Measurements from ENCODE around the gene S100A14. TPM values are rescaled to one million over a fixed set of nuclear protein-coding genes. Genes with fewer than 3 reads are reported as not detected.

Gene S100A14
- total and polyA plus RNA-seq, 2 of the 13 experiments (the other 11 are each of a cell fraction or from before 2014, with no cell fraction given) = 1.4 to 7.7 TPM

DNA sequence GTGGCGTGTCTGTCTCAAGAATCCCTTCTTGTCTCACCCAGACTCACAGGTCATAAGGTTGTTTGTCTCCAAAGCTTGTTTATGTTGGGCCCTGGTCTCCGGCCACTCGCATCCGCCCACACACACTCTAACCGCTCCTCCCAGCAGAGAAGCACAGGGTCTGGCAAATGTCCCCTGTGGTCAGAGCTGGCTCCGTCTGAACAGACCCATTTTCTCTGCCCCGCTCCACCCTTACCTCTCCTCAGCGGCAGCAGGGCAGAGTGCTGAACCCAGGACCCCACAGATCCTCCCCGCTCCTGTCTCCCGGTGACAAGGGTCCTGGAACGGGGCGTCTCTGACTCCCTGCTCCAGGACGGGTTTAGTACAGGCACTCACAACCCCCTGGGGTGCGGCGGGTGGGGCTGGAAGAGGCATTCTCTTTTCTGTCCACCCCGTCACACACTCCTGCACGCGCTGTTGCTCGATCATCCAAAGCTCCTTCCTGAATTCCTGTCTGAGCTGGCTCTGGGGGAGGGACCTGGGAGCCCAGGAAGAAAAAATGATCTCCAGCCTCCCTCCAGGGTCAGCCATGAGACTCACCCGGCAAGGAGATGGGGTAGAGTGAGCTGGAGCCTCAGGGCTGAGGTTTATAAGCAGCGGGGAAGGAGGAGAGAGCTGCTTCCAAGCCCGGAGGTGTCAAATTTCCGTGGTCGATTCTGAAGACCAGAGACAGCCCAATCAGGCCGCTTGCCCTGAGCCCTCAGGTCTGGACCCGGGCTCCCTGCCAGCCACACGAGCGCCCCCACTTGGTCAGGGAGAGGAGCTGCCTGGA lies 11.0 kb upstream of the S100A14 start, which contains the start of gene S100A13 (continued):
- TF ChIP-seq, protein P1, sequence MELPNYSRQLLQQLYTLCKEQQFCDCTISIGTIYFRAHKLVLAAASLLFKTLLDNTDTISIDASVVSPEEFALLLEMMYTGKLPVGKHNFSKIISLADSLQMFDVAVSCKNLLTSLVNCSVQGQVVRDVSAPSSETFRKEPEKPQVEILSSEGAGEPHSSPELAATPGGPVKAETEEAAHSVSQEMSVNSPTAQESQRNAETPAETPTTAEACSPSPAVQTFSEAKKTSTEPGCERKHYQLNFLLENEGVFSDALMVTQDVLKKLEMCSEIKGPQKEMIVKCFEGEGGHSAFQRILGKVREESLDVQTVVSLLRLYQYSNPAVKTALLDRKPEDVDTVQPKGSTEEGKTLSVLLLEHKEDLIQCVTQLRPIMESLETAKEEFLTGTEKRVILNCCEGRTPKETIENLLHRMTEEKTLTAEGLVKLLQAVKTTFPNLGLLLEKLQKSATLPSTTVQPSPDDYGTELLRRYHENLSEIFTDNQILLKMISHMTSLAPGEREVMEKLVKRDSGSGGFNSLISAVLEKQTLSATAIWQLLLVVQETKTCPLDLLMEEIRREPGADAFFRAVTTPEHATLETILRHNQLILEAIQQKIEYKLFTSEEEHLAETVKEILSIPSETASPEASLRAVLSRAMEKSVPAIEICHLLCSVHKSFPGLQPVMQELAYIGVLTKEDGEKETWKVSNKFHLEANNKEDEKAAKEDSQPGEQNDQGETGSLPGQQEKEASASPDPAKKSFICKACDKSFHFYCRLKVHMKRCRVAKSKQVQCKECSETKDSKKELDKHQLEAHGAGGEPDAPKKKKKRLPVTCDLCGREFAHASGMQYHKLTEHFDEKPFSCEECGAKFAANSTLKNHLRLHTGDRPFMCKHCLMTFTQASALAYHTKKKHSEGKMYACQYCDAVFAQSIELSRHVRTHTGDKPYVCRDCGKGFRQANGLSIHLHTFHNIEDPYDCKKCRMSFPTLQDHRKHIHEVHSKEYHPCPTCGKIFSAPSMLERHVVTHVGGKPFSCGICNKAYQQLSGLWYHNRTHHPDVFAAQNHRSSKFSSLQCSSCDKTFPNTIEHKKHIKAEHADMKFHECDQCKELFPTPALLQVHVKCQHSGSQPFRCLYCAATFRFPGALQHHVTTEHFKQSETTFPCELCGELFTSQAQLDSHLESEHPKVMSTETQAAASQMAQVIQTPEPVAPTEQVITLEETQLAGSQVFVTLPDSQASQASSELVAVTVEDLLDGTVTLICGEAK (IDR thresholded peaks at IDR 0.05) = no peak
- TF ChIP-seq, protein P1 (CRISPR knock-in tag; IDR thresholded peaks at IDR 0.05) = no peak
- TF ChIP-seq RFX1 (IDR thresholded peaks at IDR 0.05) = no peak
- TF ChIP-seq ZNF317 (CRISPR knock-in tag; IDR thresholded peaks at IDR 0.05) = no peak
- no peak for TF ChIP-seq ZNF670 (CRISPR knock-in tag; IDR thresholded peaks at IDR 0.05; ENCODE audit: borderline replicate concordance)
- TF ChIP-seq, protein P2, sequence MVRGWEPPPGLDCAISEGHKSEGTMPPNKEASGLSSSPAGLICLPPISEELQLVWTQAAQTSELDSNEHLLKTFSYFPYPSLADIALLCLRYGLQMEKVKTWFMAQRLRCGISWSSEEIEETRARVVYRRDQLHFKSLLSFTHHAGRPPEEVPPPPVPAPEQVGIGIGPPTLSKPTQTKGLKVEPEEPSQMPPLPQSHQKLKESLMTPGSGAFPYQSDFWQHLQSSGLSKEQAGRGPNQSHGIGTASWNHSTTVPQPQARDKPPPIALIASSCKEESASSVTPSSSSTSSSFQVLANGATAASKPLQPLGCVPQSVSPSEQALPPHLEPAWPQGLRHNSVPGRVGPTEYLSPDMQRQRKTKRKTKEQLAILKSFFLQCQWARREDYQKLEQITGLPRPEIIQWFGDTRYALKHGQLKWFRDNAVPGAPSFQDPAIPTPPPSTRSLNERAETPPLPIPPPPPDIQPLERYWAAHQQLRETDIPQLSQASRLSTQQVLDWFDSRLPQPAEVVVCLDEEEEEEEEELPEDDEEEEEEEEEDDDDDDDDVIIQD (CRISPR knock-in tag; IDR thresholded peaks at IDR 0.05; ENCODE audit: low read depth) = no peak
- TF ChIP-seq, protein P3, sequence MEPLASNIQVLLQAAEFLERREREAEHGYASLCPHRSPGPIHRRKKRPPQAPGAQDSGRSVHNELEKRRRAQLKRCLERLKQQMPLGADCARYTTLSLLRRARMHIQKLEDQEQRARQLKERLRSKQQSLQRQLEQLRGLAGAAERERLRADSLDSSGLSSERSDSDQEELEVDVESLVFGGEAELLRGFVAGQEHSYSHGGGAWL (CRISPR knock-in tag; IDR thresholded peaks at IDR 0.05) = 0 out of 2 replicates have a peak, but pooled peaks have one; percentile 61
- TF ChIP-seq RCOR2 (CRISPR knock-in tag; IDR thresholded peaks at IDR 0.05) = no peak
- no peak for TF ChIP-seq LCORL (IDR thresholded peaks at IDR 0.05)
- TF ChIP-seq LCORL (CRISPR knock-in tag; IDR thresholded peaks at IDR 0.05) = peak; percentile 95
- no peak for TF ChIP-seq HNRNPL (IDR thresholded peaks at IDR 0.05; ENCODE audit: low read depth, low read length)
- TF ChIP-seq ZNF678 (CRISPR knock-in tag; IDR thresholded peaks at IDR 0.05) = no peak
- TF ChIP-seq ATF7 (IDR thresholded peaks at IDR 0.05) = no peak
- no peak for TF ChIP-seq ATF7 (CRISPR knock-in tag; IDR thresholded peaks at IDR 0.05)
- no peak for TF ChIP-seq ZNF24 (IDR thresholded peaks at IDR 0.05)
- no peak for TF ChIP-seq MAZ (IDR thresholded peaks at IDR 0.05; ENCODE audit: borderline replicate concordance, low read depth, low read length)
- TF ChIP-seq MAZ (CRISPR knock-in tag; IDR thresholded peaks at IDR 0.05; ENCODE audit: low read depth) = 0 out of 2 replicates have a peak, but pooled peaks have one; percentile 27
- TF ChIP-seq, protein P4, sequence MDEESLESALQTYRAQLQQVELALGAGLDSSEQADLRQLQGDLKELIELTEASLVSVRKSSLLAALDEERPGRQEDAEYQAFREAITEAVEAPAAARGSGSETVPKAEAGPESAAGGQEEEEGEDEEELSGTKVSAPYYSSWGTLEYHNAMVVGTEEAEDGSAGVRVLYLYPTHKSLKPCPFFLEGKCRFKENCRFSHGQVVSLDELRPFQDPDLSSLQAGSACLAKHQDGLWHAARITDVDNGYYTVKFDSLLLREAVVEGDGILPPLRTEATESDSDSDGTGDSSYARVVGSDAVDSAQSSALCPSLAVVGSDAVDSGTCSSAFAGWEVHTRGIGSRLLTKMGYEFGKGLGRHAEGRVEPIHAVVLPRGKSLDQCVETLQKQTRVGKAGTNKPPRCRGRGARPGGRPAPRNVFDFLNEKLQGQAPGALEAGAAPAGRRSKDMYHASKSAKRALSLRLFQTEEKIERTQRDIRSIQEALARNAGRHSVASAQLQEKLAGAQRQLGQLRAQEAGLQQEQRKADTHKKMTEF (CRISPR knock-in tag; IDR thresholded peaks at IDR 0.05) = peak; percentile 58; the same call in 1 of the 2 replicates

Measured in HepG2 (cell line).